ENCODE data around the gene NXPH4.

NXPH4 gene

GRCh38 chr12:57221169-57221917 lies 4.7 kb downstream of the NXPH4 start:
- peak; percentile 46 for DNase-seq

GRCh38 chr12:57222286-57223190 lies 5.9 kb downstream of the NXPH4 start:
- peak; percentile 70 for DNase-seq

GRCh38 chr12:57223191-57224165 lies 6.9 kb downstream of the NXPH4 start:
- no peak for DNase-seq

- no peak for DNase-seq
Measured at GRCh38 chr12:57224278-57224972, 7.8 kb downstream of the NXPH4 start.

- DNase-seq, result peak; percentile 81
Measured at GRCh38 chr12:57224973-57225679, 8.5 kb downstream of the NXPH4 start.

- DNase-seq, result peak; percentile 52
Measured at GRCh38 chr12:57225680-57226210, 9.2 kb downstream of the NXPH4 start.

- DNase-seq, result peak; percentile 97
Measured at GRCh38 chr12:57226588-57227314, 10.2 kb downstream of the NXPH4 start.

- DNase-seq, result peak; percentile 70
Measured at GRCh38 chr12:57227315-57228115, 10.9 kb downstream of the NXPH4 start.

GRCh38 chr12:57229046-57229633 lies 12.5 kb downstream of the NXPH4 start:
- peak; percentile 67 for DNase-seq

- peak; percentile 99 for DNase-seq
Measured at GRCh38 chr12:57229634-57230380, 13.2 kb downstream of the NXPH4 start, which contains the start of gene SHMT2. Gene SHMT2, plus strand, starts transcription at chr12:57229711. Its CDS starts 68 bp downstream, at chr12:57229779.

GRCh38 chr12:57230381-57231155 lies 14.0 kb downstream of the NXPH4 start:
- DNase-seq, result no peak

GRCh38 chr12:57231276-57232021 lies 14.9 kb downstream of the NXPH4 start:
- DNase-seq, result no peak

GRCh38 chr12:57232156-57232756 lies 15.7 kb downstream of the NXPH4 start:
- no peak for DNase-seq

GRCh38 chr12:57233357-57234232 lies 17.0 kb downstream of the NXPH4 start:
- no peak for DNase-seq

- DNase-seq, result peak; percentile 39
Measured at GRCh38 chr12:57234233-57234570, 17.6 kb downstream of the NXPH4 start.
